Activated B cell treated with CpG ODN at 0.5 μM for 24 hours (primary cell): ENCODE data around the gene P2RY6. TPM values are rescaled to one million over a fixed set of nuclear protein-coding genes. Genes with fewer than 3 reads are reported as not detected.
"Not testable (repeated sequence)": the region's sequence is repeated elsewhere in the genome, so short reads cannot be mapped to it uniquely, and the experiment has no call there.

ENCODE experiments used
- ATAC-seq: fragments of 200-7000 bp; cut with Tn5 transposase; one replicate; pipeline ENCODE4 v1.10.0; 2021; ENCODE audit warnings: low read depth, mild to moderate bottlenecking, moderate library complexity
- CTCF ChIA-PET: fragments of 350-600 bp; sonication (Branson Sonifier 250); formaldehyde crosslinking; loops from one replicate; lab custom pipeline; 2021; ENCODE audit warnings: antibody characterized with exemption; lab: Charles Lee
- POLR2A ChIA-PET: fragments of 350-600 bp; sonication (Branson Sonifier 250); formaldehyde crosslinking; loops from one replicate; lab custom pipeline; 2021; ENCODE audit warnings: antibody characterized with exemption; lab: Charles Lee
- DNase-seq: peaks from one replicate; pipeline ENCODE4 v3.0.0; 2022
- H3K27ac Mint-ChIP-seq: one replicate; pipeline ENCODE4 v1.8.0; 2020; ENCODE audit warnings: mixed read lengths
- H3K27me3 Mint-ChIP-seq: one replicate; pipeline ENCODE4 v1.8.0; 2021; ENCODE audit warnings: mixed read lengths
- H3K36me3 Mint-ChIP-seq: one replicate; pipeline ENCODE4 v1.8.0; 2021; ENCODE audit warnings: low read depth, mixed read lengths
- H3K4me1 Mint-ChIP-seq: one replicate; pipeline ENCODE4 v1.8.0; 2021; ENCODE audit warnings: mixed read lengths
- H3K4me3 Mint-ChIP-seq: one replicate; pipeline ENCODE4 v1.8.0; 2020; ENCODE audit warnings: mild to moderate bottlenecking, mixed read lengths
- H3K9me3 Mint-ChIP-seq: one replicate; pipeline ENCODE4 v1.8.0; 2020; ENCODE audit warnings: mixed read lengths
- intact Hi-C: fragments of 100-400 bp; cut with micrococcal nuclease; formaldehyde crosslinking; loops from one replicate; pipeline ENCODE4 v1.15.1; 2024
- total RNA-seq: library from RNA; stranded (reverse); gene quantifications from 2 replicates; pipeline ENCODE4 v1.2.3, GENCODE V29; 2022
- TF ChIP-seq, protein P1 (sequence below): fragments of 200-600 bp; IDR thresholded peaks from one replicate; pipeline ENCODE4 v1.8.0; 2022; ENCODE audit warnings: antibody characterized with exemption, mild to moderate bottlenecking

The P2RY6 gene
- total RNA-seq, 1 donor from 2014 or later: 0.22 TPM

DNA sequence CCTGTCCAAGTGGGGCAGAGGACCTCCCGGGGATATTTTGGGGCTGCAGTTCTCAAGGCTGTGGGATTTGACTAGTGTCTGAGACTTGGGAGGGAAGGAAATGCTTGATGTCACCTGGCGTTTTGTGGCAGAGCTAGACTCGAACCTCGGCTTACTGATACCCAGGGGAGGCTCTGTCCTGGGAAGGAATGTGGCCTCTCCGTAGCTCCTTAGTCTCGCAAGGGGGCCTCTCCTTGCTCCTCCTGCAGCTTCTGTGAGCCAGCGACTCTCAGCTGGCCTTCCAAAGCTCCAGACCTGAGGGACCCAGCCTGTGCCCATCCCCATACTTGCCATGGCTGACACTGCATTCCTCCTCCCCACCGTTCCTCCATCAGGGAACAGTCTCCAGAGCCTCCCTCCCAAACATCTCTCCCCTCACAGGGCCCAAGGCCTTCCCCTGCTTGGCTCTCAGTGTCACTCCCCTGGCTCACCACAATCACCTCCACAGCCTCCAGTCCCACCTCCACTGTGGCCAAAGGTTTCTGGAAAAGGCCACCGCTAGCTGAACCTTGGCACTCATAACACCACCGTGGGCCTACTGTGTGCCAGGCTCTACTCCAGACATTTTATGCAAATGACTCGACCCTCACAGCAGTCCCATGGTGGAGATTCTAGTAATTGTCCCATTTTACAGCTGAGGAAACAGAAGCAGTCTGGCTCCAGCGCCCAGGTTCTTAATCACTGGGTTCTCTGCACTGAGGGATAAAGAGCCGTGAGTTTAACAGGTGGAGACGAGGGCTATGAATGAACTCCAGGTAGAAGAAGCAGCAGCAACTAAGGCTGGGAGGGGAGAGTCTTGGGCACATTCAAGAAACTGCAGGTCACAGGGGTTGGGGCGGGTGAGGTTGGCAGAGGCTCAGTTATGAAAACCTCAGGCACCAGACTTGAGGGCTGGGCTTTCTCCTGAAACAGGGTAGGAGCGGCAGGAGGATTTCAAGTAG, 42.0 kb upstream of the P2RY6 start:
- H3K27me3 Mint-ChIP-seq: no peaks in the 10 kb centered on the region
- H3K4me3 Mint-ChIP-seq: no peak overlapping the region
- no peaks in the 10 kb centered on the region for H3K36me3 Mint-ChIP-seq
- H3K27ac Mint-ChIP-seq: no peak overlapping the region
- H3K4me1 Mint-ChIP-seq: no peaks in the 10 kb centered on the region
- ChIA-PET CTCF (no interaction called here), POLR2A (no interaction called here)
- no peak for ATAC-seq
- intact Hi-C loops: no loop called here
- DNase-seq: peak; percentile 8
- no peaks in the 10 kb centered on the region for H3K9me3 Mint-ChIP-seq
- TF ChIP-seq, protein P1, sequence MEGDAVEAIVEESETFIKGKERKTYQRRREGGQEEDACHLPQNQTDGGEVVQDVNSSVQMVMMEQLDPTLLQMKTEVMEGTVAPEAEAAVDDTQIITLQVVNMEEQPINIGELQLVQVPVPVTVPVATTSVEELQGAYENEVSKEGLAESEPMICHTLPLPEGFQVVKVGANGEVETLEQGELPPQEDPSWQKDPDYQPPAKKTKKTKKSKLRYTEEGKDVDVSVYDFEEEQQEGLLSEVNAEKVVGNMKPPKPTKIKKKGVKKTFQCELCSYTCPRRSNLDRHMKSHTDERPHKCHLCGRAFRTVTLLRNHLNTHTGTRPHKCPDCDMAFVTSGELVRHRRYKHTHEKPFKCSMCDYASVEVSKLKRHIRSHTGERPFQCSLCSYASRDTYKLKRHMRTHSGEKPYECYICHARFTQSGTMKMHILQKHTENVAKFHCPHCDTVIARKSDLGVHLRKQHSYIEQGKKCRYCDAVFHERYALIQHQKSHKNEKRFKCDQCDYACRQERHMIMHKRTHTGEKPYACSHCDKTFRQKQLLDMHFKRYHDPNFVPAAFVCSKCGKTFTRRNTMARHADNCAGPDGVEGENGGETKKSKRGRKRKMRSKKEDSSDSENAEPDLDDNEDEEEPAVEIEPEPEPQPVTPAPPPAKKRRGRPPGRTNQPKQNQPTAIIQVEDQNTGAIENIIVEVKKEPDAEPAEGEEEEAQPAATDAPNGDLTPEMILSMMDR: no peak

- H3K27ac Mint-ChIP-seq: no peak overlapping the region
- TF ChIP-seq, protein P1: no peak
- CTCF ChIA-PET: no interaction called here
- no peaks in the 10 kb centered on the region for H3K36me3 Mint-ChIP-seq
- intact Hi-C loops: no loop called here
- POLR2A ChIA-PET: interaction anchor here (0.6 kb wide), 1 partner anchor 13 kb away, joined by 3 read pairs; no protein-coding TSS in a partner anchor
- no peaks in the 10 kb centered on the region for H3K4me1 Mint-ChIP-seq
- no peak overlapping the region for H3K4me3 Mint-ChIP-seq
- ATAC-seq (no peak), DNase-seq (peak; percentile 1)
- no peaks in the 10 kb centered on the region for H3K9me3 Mint-ChIP-seq
- H3K27me3 Mint-ChIP-seq: no peaks in the 10 kb centered on the region
These were observed 41.2 kb upstream of the P2RY6 start for GRCh38 chr11:73230931-73231330.

- H3K4me3 Mint-ChIP-seq, intact Hi-C loops, H3K27ac Mint-ChIP-seq, H3K9me3 Mint-ChIP-seq, ATAC-seq, DNase-seq, H3K27me3 Mint-ChIP-seq, H3K4me1 Mint-ChIP-seq, H3K36me3 Mint-ChIP-seq: not testable (repeated sequence)
- CTCF ChIA-PET: interaction anchor here (1.5 kb wide), 1 partner anchor 48 kb away, joined by 7 read pairs; no protein-coding TSS in a partner anchor
- POLR2A ChIA-PET: interaction anchor here (0.6 to 1.3 kb wide), 2 partner anchors 40 to 43 kb away, joined by 3 to 7 read pairs; no protein-coding TSS in a partner anchor
These were observed 39.7 kb upstream of the P2RY6 start for GRCh38 chr11:73232487-73232886.

GRCh38 chr11:73233211-73233610, 38.9 kb upstream of the P2RY6 start:
- no peak for DNase-seq
- intact Hi-C loops: no loop called here
- H3K9me3 Mint-ChIP-seq: no peaks in the 10 kb centered on the region

GRCh38 chr11:73233692-73234470, 38.3 kb upstream of the P2RY6 start:
- POLR2A ChIA-PET: interaction anchor here (1.3 kb wide), 1 partner anchor 44 kb away, joined by 3 read pairs; no protein-coding TSS in a partner anchor
- H3K9me3 Mint-ChIP-seq: no peaks in the 10 kb centered on the region
- ATAC-seq (no peak), DNase-seq (no peak)
- no peak overlapping the region for H3K27ac Mint-ChIP-seq
- H3K4me3 Mint-ChIP-seq: no peak overlapping the region
- H3K4me1 Mint-ChIP-seq: no peaks in the 10 kb centered on the region
- intact Hi-C loops: no loop called here
- H3K36me3 Mint-ChIP-seq: no peaks in the 10 kb centered on the region
- TF ChIP-seq, protein P1: no peak
- CTCF ChIA-PET: interaction anchor here (0.7 to 4.0 kb wide), 3 partner anchors 21 to 49 kb away, joined by 3 to 40 read pairs (median 7); no protein-coding TSS in a partner anchor
- peaks cover 5% of the 10 kb centered on the region for H3K27me3 Mint-ChIP-seq

More at GRCh38 chr11:73233211-73233610, 38.9 kb upstream of the P2RY6 start:
- ChIA-PET POLR2A (interaction anchor here (1.3 kb wide), 1 partner anchor 43 kb away, joined by 3 read pairs; no protein-coding TSS in a partner anchor), CTCF (interaction anchor here (0.7 to 1.5 kb wide), 2 partner anchors 21 to 48 kb away, joined by 3 to 7 read pairs; no protein-coding TSS in a partner anchor)
- Mint-ChIP-seq H3K27me3 (peaks cover 5% of the 10 kb centered on the region), H3K4me1 (no peaks in the 10 kb centered on the region), H3K36me3 (no peaks in the 10 kb centered on the region), H3K4me3 (no peak overlapping the region), H3K27ac (no peak overlapping the region)
- ATAC-seq: no peak
- TF ChIP-seq, protein P1: no peak
